ENCODE data around the gene MYL7.
A peak's percentile ranks its signal among the peaks of the same experiment; 100 is the strongest.
"Not testable (repeated sequence)": the region's sequence is repeated elsewhere in the genome, so short reads cannot be mapped to it uniquely, and the experiment has no call there.

Gene MYL7

GRCh38 chr7:44180631-44181030, 39.5 kb upstream of the MYL7 start:
- no peak for DNase-seq (ENCODE audit: low read depth)
- in situ Hi-C loops (cut with HindIII; ENCODE audit: low sequenced_read_pairs) = no loop called here
- no peak overlapping the region for H3K4me3 ChIP-seq (ENCODE audit: low read depth, low read length)
- TF ChIP-seq CTCF (IDR thresholded peaks at IDR 0.05; ENCODE audit: low read depth, low read length, missing control alignments) = no peak

GRCh38 chr7:44177570-44178131, 36.5 kb upstream of the MYL7 start:
- in situ Hi-C loops (cut with HindIII; ENCODE audit: low sequenced_read_pairs) = no loop called here
- DNase-seq (ENCODE audit: low read depth) = peak; percentile 33
- no peak for TF ChIP-seq CTCF (IDR thresholded peaks at IDR 0.05; ENCODE audit: low read depth, low read length, missing control alignments)
- no peak overlapping the region for H3K4me3 ChIP-seq (ENCODE audit: low read depth, low read length)

GRCh38 chr7:44176486-44176885, 35.4 kb upstream of the MYL7 start:
- no peak for DNase-seq (ENCODE audit: low read depth)
- no peak overlapping the region for H3K4me3 ChIP-seq (ENCODE audit: low read depth, low read length)
- TF ChIP-seq CTCF (IDR thresholded peaks at IDR 0.05; ENCODE audit: low read depth, low read length, missing control alignments) = no peak
- in situ Hi-C loops (cut with HindIII; ENCODE audit: low sequenced_read_pairs) = no loop called here

GRCh38 chr7:44175730-44176129, 34.6 kb upstream of the MYL7 start:
- no peak overlapping the region for H3K4me3 ChIP-seq (ENCODE audit: low read depth, low read length)
- in situ Hi-C loops (cut with HindIII; ENCODE audit: low sequenced_read_pairs) = no loop called here

GRCh38 chr7:44174694-44174948, 33.5 kb upstream of the MYL7 start:
- H3K4me3 ChIP-seq (ENCODE audit: low read depth, low read length); in situ Hi-C loops (cut with HindIII; ENCODE audit: low sequenced_read_pairs); DNase-seq (ENCODE audit: low read depth): not testable (repeated sequence)

More at GRCh38 chr7:44175730-44176129, 34.6 kb upstream of the MYL7 start:
- no peak for DNase-seq (ENCODE audit: low read depth)
- TF ChIP-seq CTCF (IDR thresholded peaks at IDR 0.05; ENCODE audit: low read depth, low read length, missing control alignments) = no peak

GRCh38 chr7:44173911-44174693, 33.0 kb upstream of the MYL7 start:
- in situ Hi-C loops (cut with HindIII; ENCODE audit: low sequenced_read_pairs) = no loop called here
- no peak for TF ChIP-seq CTCF (IDR thresholded peaks at IDR 0.05; ENCODE audit: low read depth, low read length, missing control alignments)
- H3K4me3 ChIP-seq (ENCODE audit: low read depth, low read length) = no peak overlapping the region
- DNase-seq (ENCODE audit: low read depth) = no peak

GRCh38 chr7:44172803-44173424, 31.8 kb upstream of the MYL7 start:
- no peak for TF ChIP-seq CTCF (IDR thresholded peaks at IDR 0.05; ENCODE audit: low read depth, low read length, missing control alignments)
- in situ Hi-C loops (cut with HindIII; ENCODE audit: low sequenced_read_pairs) = no loop called here
- no peak for DNase-seq (ENCODE audit: low read depth)
- no peak overlapping the region for H3K4me3 ChIP-seq (ENCODE audit: low read depth, low read length)

Measured in astrocyte of the cerebellum (primary cell).